PC-3 (cell line): Measurements from ENCODE around the gene SIDT1.

Experiments
- EZH2 ChIP-seq: fragments of 300-600 bp; sonication (generic); IDR thresholded peaks from one replicate; pipeline ENCODE4 v1.6.1; 2017; ENCODE audit warnings: antibody characterized with exemption, mild to moderate bottlenecking, low read length; ENCODE audit not compliant: unreplicated experiment
- EZH2phosphoT487 ChIP-seq: fragments of 300-600 bp; sonication (generic); IDR thresholded peaks from 2 replicates; pipeline ENCODE4 v1.6.1; 2018; ENCODE audit warnings: mild to moderate bottlenecking, antibody characterized with exemption, low read length, borderline replicate concordance
- TF ChIP-seq, protein P1 (sequence below): fragments of 300-600 bp; sonication (generic); conservative IDR thresholded peaks from 2 replicates; pipeline ENCODE4 v1.5.1; 2017; ENCODE audit warnings: antibody characterized with exemption, low read depth, mild to moderate bottlenecking, low read length

DNA sequence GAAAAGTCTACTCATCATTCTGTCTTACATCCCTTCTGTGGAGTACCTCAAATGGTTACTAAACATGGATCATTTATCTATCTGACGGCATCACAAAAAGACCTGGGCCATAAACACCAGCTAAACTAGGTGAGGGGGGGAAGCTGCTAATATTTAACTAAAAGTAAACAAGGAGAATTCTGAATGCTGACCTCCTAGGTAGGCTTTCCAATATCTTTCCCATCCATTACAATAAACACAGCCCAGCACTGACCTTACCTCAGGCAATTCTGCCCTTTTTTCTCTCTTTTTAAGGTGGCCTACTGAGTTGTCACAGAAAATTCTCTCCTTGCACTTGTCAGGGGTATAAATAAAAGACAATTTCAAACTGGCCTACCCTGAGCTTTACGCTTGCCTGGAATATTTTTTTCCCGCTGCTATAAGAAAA is 131.0 kb downstream of the SIDT1 start:
- TF ChIP-seq, protein P1, sequence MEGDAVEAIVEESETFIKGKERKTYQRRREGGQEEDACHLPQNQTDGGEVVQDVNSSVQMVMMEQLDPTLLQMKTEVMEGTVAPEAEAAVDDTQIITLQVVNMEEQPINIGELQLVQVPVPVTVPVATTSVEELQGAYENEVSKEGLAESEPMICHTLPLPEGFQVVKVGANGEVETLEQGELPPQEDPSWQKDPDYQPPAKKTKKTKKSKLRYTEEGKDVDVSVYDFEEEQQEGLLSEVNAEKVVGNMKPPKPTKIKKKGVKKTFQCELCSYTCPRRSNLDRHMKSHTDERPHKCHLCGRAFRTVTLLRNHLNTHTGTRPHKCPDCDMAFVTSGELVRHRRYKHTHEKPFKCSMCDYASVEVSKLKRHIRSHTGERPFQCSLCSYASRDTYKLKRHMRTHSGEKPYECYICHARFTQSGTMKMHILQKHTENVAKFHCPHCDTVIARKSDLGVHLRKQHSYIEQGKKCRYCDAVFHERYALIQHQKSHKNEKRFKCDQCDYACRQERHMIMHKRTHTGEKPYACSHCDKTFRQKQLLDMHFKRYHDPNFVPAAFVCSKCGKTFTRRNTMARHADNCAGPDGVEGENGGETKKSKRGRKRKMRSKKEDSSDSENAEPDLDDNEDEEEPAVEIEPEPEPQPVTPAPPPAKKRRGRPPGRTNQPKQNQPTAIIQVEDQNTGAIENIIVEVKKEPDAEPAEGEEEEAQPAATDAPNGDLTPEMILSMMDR = no peak
- TF ChIP-seq EZH2 = no peak
- no peak for TF ChIP-seq EZH2phosphoT487
